HG02610 (cell line): Measurements from ENCODE around the gene CBX1.
A peak's percentile ranks its signal among the peaks of the same experiment; 100 is the strongest.
"Not testable (repeated sequence)": the region's sequence is repeated elsewhere in the genome, so short reads cannot be mapped to it uniquely, and the experiment has no call there.

Source experiments
- ATAC-seq: cut with Tn5 transposase; IDR thresholded peaks from one replicate; pipeline ENCODE4 v1.9.1; 2021; ENCODE audit warnings: mild to moderate bottlenecking, moderate library complexity; ENCODE audit not compliant: unreplicated experiment

CBX1 gene

DNA sequence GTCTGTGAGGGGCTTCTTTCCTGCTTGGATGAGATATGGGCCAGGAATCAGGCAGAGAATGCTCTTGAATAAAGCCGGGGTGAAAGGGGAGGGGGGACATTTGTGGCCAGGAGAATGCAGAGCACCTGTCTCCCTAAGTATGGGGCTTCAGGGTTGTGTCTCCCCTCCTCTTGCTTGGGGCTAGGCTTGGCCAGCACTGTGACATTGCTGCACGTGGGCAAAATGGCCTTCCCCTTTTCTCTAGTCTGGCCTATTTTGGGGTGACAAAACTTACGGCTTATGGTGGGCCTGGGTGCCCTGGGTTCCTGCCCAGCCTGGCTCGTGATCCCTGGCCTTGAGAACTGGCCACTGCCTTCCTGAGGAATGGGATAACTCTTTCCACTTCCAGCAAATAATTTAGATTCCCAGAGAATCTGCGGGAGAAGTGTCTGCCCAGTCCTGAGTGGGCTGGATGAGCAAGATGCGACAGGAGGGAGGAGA, 47.5 kb downstream of the CBX1 start:
- no peak for ATAC-seq

- no peak for ATAC-seq
Measured at GRCh38 chr17:48052956-48053757, 48.1 kb downstream of the CBX1 start.

DNA sequence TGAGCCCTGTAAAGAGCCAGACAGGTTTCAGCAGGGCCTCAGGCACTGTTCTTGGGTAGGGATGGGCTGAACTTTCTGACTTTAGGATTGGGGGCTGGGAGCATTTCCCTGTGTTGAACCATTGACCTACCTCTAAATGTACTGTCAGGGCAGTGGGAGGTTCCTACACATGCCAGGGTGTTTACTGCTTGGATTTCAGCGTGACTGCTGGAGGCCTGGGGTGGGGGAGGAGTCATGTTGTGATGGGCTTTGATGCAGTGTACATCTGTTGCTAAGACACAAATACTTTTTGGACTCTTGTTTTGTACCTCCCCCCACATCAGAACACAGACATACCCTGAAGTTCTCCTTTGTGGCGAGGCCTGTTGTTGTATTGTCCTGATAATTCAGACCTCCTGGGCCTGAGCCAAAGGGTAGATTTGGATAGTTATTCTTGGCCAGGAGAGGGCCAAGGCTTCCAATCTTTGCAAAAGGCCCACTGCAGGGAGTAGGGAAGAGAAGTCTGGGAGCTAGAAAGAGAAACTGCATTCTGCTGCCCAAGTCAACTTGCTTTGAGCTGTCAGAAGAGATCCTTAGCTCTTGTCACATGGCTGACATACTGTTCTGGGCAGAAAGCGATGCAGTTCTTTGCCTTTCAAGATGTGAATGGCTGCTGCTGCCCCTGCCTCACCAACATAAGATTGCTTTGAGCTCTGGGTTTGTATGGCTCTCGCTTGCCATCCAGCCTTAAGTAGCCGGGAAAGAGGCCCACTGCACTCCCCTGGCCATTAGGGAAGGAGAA, 49.4 kb downstream of the CBX1 start:
- no peak for ATAC-seq

GRCh38 chr17:48051283-48051682, 50.0 kb downstream of the CBX1 start:
- no peak for ATAC-seq

GRCh38 chr17:48048384-48049126, 52.7 kb downstream of the CBX1 start:
- ATAC-seq = peak; percentile 25

DNA sequence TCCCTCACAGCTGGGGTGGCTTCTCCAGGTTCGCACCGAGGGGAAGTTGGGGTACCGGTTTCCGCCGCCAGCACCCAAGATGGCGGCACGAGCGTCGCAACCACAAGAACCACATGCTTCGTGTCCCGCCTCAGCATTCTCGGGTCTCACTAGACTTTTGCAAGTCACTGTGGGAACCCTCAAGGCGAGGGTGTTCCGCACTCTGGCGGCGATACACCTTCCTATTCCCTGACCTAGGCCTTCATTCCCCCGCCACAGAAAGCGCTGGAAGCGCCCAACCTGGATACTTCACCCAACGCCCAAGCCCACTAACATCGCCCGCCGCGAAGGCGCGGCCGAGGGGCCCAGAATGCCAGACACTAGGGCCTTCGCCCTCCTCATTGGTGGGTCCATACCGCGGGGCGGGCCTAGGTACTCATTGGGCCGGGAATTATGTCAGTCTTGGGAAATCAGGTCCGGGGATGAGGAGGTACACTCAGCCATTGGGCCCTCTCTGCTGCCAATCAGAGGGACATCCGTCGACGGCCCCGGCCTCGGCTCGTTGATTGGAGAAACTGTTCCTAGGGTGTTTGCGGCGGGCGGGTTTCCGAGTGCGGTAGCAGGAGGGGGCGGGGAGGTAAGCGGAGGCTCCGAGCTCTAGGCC, 53.4 kb downstream of the CBX1 start, which contains the start of gene NFE2L1:
NFE2L1 (plus strand) TSS at position 619 of the 643 bp plus-strand sequence. CDS start 2,760 bp downstream, outside the sequence.
- ATAC-seq = peak; percentile 93

- ATAC-seq = no peak
Measured at GRCh38 chr17:48047113-48047740, 54.1 kb downstream of the CBX1 start.

DNA sequence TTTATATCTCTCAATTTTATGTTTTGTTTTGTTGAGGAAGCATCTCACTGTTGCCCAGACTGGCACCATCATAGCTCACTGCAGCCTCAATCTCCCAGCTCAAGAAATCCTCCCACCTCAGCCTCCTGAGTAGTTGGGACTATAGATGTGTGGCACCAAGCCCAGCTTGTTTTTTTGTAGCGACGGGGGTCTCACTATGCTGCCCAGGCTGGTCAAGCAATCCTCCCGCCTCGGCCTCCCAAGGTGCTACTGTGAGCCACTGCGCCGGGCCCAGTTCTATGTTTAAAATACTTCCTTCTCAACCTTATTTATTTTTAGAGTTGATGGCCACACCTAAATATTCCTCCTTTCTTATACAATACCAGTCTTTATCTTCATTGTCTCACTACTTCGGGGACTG, 55.0 kb downstream of the CBX1 start:
- ATAC-seq = no peak

GRCh38 chr17:48045316-48046001, 55.8 kb downstream of the CBX1 start:
- ATAC-seq = no peak

DNA sequence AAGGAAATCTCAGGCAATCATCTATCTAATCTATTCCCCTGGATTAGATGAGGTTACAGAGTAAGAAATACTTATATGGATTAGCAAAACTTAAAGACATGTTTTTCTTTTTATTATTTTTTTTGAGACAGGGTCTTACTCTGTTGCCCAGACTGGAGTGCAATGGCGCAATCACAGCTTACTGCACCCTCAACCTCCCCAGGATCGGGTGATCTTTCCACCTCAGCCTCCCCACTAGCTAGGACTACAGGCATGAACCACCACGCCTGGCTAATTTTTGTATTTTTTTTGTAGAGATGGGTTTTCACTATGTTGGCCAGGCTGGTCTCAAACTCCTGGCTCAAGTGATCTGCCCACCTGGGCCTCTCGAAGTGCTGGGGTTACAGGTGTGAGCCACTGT, 56.4 kb downstream of the CBX1 start:
- no peak for ATAC-seq

- no peak for ATAC-seq
Measured at GRCh38 chr17:48043176-48043575, 58.1 kb downstream of the CBX1 start.

- no peak for ATAC-seq
Measured at GRCh38 chr17:48038687-48039086, 62.6 kb downstream of the CBX1 start.

GRCh38 chr17:48037838-48038323, 63.4 kb downstream of the CBX1 start:
- ATAC-seq = no peak

DNA sequence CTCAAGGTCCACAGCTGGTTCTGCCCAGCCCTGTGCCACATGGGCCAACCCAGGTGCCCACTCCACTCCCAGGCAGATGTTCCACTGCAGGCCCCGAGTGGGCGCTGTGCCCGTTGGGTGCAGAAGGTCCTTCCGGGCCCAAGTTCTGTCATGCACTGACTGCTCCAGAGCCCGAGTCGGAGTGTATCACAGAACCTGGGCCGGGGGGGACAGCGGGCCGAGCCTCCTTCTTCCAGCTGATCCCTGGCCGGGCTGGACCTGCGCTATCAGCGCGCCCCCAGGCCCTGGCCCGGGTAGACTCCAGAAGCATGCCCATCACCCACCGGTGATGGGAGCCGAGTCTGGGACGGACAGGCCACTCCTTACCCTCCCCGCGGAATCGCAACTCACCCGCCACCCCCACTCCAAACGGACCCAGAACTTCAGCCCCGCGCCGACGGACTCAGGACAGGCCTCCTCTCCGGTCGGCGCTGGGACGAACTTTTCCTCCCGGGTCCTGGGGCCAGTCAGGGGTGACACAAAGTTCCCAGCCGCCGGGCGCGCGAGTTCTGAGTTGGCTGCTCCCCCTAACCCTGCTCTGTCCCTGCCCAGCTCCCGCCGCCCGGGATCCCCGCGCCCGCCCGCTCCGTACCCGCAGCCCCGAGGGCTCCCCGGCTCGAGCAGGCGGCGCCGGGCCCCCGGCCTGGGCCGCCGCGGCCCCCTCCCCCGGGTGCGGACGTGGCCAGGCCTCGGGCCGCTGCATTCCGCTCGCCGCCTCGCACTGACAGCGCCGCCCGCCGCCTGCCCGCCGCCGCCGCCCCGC, 64.0 kb downstream of the CBX1 start, which contains the start of gene COPZ2:
COPZ2 (minus strand) TSS at position 762 of the 802 bp plus-strand sequence; CDS start at position 742, 20 bp downstream.
- no peak for ATAC-seq

DNA sequence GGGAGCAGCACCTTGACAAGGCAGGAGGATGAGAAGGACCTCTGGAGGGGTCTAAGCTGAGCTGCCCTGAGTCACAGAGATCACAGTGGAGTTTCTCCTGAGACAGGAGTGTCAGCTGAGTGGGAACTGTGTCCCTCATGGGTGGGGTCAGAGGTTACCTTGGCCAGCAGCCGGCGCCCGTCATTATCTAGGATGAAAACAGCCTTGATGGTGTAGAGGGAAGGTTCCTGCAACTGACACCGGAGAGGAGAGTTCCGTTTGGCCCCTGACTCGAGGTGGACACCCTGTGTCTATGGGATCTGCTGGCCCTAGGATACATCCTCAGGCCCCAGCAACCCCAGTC, 64.6 kb downstream of the CBX1 start:
- ATAC-seq = no peak

- ATAC-seq = not testable (repeated sequence)
Measured at GRCh38 chr17:48034734-48035133, 66.5 kb downstream of the CBX1 start.

DNA sequence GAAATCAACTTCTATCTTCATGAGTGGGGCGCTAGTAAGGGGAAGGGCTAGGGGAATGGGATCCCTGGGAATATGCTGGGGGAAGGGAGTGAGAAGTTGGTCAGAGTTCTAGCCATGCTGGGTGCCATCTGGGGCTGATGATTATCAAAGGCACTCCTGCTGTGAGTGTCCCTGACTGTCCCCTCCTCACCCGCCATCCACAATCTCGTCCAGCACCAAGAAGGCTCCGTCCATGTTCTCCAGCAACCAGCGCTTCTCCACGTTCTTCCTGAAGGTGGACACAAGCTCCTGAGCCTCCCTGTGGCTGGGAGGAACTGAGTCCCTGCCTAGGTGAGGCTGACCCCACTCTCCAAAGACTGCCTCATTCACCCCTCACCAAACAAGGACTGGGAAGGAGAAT, 69.3 kb downstream of the CBX1 start:
- ATAC-seq = no peak

GRCh38 chr17:48030531-48030930, 70.7 kb downstream of the CBX1 start:
- no peak for ATAC-seq

GRCh38 chr17:48028736-48029135, 72.5 kb downstream of the CBX1 start:
- ATAC-seq = no peak
